ENCODE measurements around the gene KRTAP21-3. TPM values are rescaled to one million over a fixed set of nuclear protein-coding genes. Genes with fewer than 3 reads are reported as not detected.

Gene KRTAP21-3
- total RNA-seq, 1 donor from 2014 or later = not detected

Other genes starting within 250 kb of the KRTAP21-3 start
- gene KRTAP19-1, start 238.4 kb downstream of the KRTAP21-3 start, total RNA-seq = not detected
- not detected for gene KRTAP19-2, start 231.3 kb downstream of the KRTAP21-3 start, total RNA-seq
- not detected for gene KRTAP19-3, start 226.8 kb downstream of the KRTAP21-3 start, total RNA-seq
- gene KRTAP19-4, start 221.6 kb downstream of the KRTAP21-3 start, total RNA-seq = not detected
- gene KRTAP19-5, start 216.6 kb downstream of the KRTAP21-3 start, total RNA-seq = not detected
- not detected for gene KRTAP19-6, start 176.9 kb downstream of the KRTAP21-3 start, total RNA-seq
- gene KRTAP19-7, start 157.5 kb downstream of the KRTAP21-3 start, total RNA-seq = not detected
- not detected for gene KRTAP22-2, start 128.4 kb downstream of the KRTAP21-3 start, total RNA-seq
- gene KRTAP6-3, start 126.3 kb downstream of the KRTAP21-3 start, total RNA-seq = not detected
- not detected for gene KRTAP6-2, start 119.9 kb downstream of the KRTAP21-3 start, total RNA-seq
- gene KRTAP22-1, start 117.7 kb downstream of the KRTAP21-3 start, total RNA-seq = not detected
- not detected for gene KRTAP6-1, start 104.8 kb downstream of the KRTAP21-3 start, total RNA-seq
- gene KRTAP20-1, start 102.4 kb downstream of the KRTAP21-3 start, total RNA-seq = not detected
- not detected for gene KRTAP20-4, start 98.2 kb downstream of the KRTAP21-3 start, total RNA-seq
- gene KRTAP20-2, start 83.6 kb downstream of the KRTAP21-3 start, total RNA-seq = not detected
- gene KRTAP20-3, start 75.9 kb downstream of the KRTAP21-3 start, total RNA-seq = not detected
- not detected for gene KRTAP21-2, start 28.5 kb upstream of the KRTAP21-3 start, total RNA-seq
- gene KRTAP21-1, start 36.7 kb upstream of the KRTAP21-3 start, total RNA-seq = not detected
- not detected for gene KRTAP8-1, start 94.5 kb upstream of the KRTAP21-3 start, total RNA-seq
- not detected for gene KRTAP7-1, start 111.0 kb upstream of the KRTAP21-3 start, total RNA-seq
- gene KRTAP11-1, start 162.8 kb upstream of the KRTAP21-3 start, total RNA-seq = not detected